Measurements from ENCODE around the gene DNASE1L1.

DNASE1L1 gene

GRCh38 chrX:154370300-154371016 is 38.6 kb downstream of the DNASE1L1 start:
- Histone ChIP-seq H3K79me2 (ENCODE audit: low read length) (peaks cover 36% of the 10 kb centered on the region), H3K4me1 (ENCODE audit: low read length) (peaks cover 11% of the 10 kb centered on the region; the same call in 1 of the 2 replicates), H3K9ac (ENCODE audit: low read length) (peak overlapping the region; percentile 55), H3K36me3 (replicated peaks; ENCODE audit: insufficient read depth, low read length) (no peaks in the 10 kb centered on the region), H3K4me3 (ENCODE audit: low read length) (peak overlapping the region; percentile 73), H3K4me2 (ENCODE audit: low read depth, low read length) (peak overlapping the region; percentile 79), H3F3A (ENCODE audit: insufficient read depth, low read length) (no peaks in the 10 kb centered on the region), H4K20me1 (ENCODE audit: insufficient read depth, low read length) (no peaks in the 10 kb centered on the region), H3K9me3 (replicated peaks; ENCODE audit: insufficient read depth, low read length) (no peaks in the 10 kb centered on the region), H3K27ac (ENCODE audit: low read length) (no peak overlapping the region), H3K27me3 (replicated peaks; ENCODE audit: insufficient read depth, low read length) (no peaks in the 10 kb centered on the region), H3K9me2 (replicated peaks; ENCODE audit: insufficient read depth, low read length) (no peaks in the 10 kb centered on the region), H2AFZ (ENCODE audit: low read length) (no peak overlapping the region)
- no peak for TF ChIP-seq EZH2phosphoT487 (IDR thresholded peaks at IDR 0.05; ENCODE audit: low read length)
- TF ChIP-seq EZH2 (optimal IDR thresholded peaks at IDR 0.05; ENCODE audit: low read depth, low read length), result no peak
- no peak for TF ChIP-seq CTCF (IDR thresholded peaks at IDR 0.05; ENCODE audit: low read length)
- DNase-seq, result no peak

- H3K27me3 ChIP-seq (replicated peaks; ENCODE audit: insufficient read depth, low read length), result no peaks in the 10 kb centered on the region
- no peaks in the 10 kb centered on the region for H3K36me3 ChIP-seq (replicated peaks; ENCODE audit: insufficient read depth, low read length)
- no peaks in the 10 kb centered on the region for H3F3A ChIP-seq (ENCODE audit: insufficient read depth, low read length)
- peaks cover 36% of the 10 kb centered on the region for H3K79me2 ChIP-seq (ENCODE audit: low read length)
- TF ChIP-seq EZH2phosphoT487 (IDR thresholded peaks at IDR 0.05; ENCODE audit: low read length) (no peak), EZH2 (optimal IDR thresholded peaks at IDR 0.05; ENCODE audit: low read depth, low read length) (no peak), CTCF (IDR thresholded peaks at IDR 0.05; ENCODE audit: low read length) (no peak)
- no peaks in the 10 kb centered on the region for H3K9me2 ChIP-seq (replicated peaks; ENCODE audit: insufficient read depth, low read length)
- H4K20me1 ChIP-seq (ENCODE audit: insufficient read depth, low read length), result no peaks in the 10 kb centered on the region
- no peaks in the 10 kb centered on the region for H3K9me3 ChIP-seq (replicated peaks; ENCODE audit: insufficient read depth, low read length)
- H2AFZ ChIP-seq (ENCODE audit: low read length), result no peak overlapping the region
- no peak for DNase-seq
- peaks cover 11% of the 10 kb centered on the region; the same call in 1 of the 2 replicates for H3K4me1 ChIP-seq (ENCODE audit: low read length)
- H3K9ac ChIP-seq (ENCODE audit: low read length), result peak overlapping the region; percentile 55
- H3K27ac ChIP-seq (ENCODE audit: low read length), result no peak overlapping the region
- H3K4me3 ChIP-seq (ENCODE audit: low read length), result peak overlapping the region; percentile 73
- peak overlapping the region; percentile 79 for H3K4me2 ChIP-seq (ENCODE audit: low read depth, low read length)
Observed at GRCh38 chrX:154369449-154370299, 39.4 kb downstream of the DNASE1L1 start.

- Histone ChIP-seq H3F3A (ENCODE audit: insufficient read depth, low read length) (no peaks in the 10 kb centered on the region), H3K9ac (ENCODE audit: low read length) (peak overlapping the region; percentile 16; the same call in 1 of the 2 replicates), H3K4me3 (ENCODE audit: low read length) (no peak overlapping the region), H3K9me3 (replicated peaks; ENCODE audit: insufficient read depth, low read length) (no peaks in the 10 kb centered on the region), H3K36me3 (replicated peaks; ENCODE audit: insufficient read depth, low read length) (no peaks in the 10 kb centered on the region), H3K27ac (ENCODE audit: low read length) (no peak overlapping the region; the same call in 1 of the 2 replicates), H4K20me1 (ENCODE audit: insufficient read depth, low read length) (no peaks in the 10 kb centered on the region), H3K9me2 (replicated peaks; ENCODE audit: insufficient read depth, low read length) (no peaks in the 10 kb centered on the region), H3K79me2 (ENCODE audit: low read length) (peaks cover 36% of the 10 kb centered on the region), H2AFZ (ENCODE audit: low read length) (no peak overlapping the region), H3K4me1 (ENCODE audit: low read length) (peaks cover 8% of the 10 kb centered on the region; the same call in 1 of the 2 replicates), H3K4me2 (ENCODE audit: low read depth, low read length) (peak overlapping the region; percentile 34; the same call in 1 of the 2 replicates), H3K27me3 (replicated peaks; ENCODE audit: insufficient read depth, low read length) (no peaks in the 10 kb centered on the region)
- DNase-seq, result peak; percentile 18
- TF ChIP-seq EZH2 (optimal IDR thresholded peaks at IDR 0.05; ENCODE audit: low read depth, low read length) (no peak), CTCF (IDR thresholded peaks at IDR 0.05; ENCODE audit: low read length) (no peak), EZH2phosphoT487 (IDR thresholded peaks at IDR 0.05; ENCODE audit: low read length) (no peak)
Observed at GRCh38 chrX:154368630-154369448, 40.2 kb downstream of the DNASE1L1 start.

Measured in MM.1S (cell line).